Epithelial cell of esophagus (primary cell): ENCODE results near the gene KISS1.

Source experiments
- DNase-seq: peaks from one replicate; pipeline ENCODE4 v3.0.0; 2010; ENCODE audit warnings: low read depth
- H3K4me3 ChIP-seq: 2 replicates; pipeline ENCODE4 v1.5.1; 2011; ENCODE audit warnings: mild to moderate bottlenecking, low read length, control low read depth
- TF ChIP-seq, protein P1 (sequence below): IDR thresholded peaks from 2 replicates; pipeline ENCODE4 v1.5.1; 2011; ENCODE audit warnings: low read depth, mild to moderate bottlenecking, low read length, control low read depth, inconsistent platforms; ENCODE audit not compliant: insufficient read depth; ENCODE audit errors: missing control alignments

KISS1 gene

DNA sequence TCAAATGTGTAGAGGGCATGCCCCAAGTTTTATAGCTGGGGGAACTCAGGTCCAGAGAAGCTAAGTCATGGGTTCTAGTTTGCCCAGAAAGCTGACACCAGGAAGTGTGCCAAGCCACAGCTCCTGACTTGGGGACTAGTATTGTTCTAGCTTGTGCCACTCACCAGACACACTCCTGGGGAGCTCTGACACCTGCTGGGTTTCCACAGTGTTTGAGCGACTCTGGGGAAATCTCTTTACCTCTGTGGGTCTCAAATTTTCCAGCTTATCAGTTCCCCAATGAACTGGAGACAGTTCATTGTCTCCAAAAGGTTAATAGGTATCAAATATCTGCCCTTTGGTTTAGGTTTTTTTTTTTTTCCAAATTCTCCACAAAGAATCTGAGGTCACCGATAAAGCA, 4.2 kb downstream of the KISS1 start:
- TF ChIP-seq, protein P1, sequence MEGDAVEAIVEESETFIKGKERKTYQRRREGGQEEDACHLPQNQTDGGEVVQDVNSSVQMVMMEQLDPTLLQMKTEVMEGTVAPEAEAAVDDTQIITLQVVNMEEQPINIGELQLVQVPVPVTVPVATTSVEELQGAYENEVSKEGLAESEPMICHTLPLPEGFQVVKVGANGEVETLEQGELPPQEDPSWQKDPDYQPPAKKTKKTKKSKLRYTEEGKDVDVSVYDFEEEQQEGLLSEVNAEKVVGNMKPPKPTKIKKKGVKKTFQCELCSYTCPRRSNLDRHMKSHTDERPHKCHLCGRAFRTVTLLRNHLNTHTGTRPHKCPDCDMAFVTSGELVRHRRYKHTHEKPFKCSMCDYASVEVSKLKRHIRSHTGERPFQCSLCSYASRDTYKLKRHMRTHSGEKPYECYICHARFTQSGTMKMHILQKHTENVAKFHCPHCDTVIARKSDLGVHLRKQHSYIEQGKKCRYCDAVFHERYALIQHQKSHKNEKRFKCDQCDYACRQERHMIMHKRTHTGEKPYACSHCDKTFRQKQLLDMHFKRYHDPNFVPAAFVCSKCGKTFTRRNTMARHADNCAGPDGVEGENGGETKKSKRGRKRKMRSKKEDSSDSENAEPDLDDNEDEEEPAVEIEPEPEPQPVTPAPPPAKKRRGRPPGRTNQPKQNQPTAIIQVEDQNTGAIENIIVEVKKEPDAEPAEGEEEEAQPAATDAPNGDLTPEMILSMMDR: no peak
- no peak for DNase-seq
- no peak overlapping the region for H3K4me3 ChIP-seq

DNA sequence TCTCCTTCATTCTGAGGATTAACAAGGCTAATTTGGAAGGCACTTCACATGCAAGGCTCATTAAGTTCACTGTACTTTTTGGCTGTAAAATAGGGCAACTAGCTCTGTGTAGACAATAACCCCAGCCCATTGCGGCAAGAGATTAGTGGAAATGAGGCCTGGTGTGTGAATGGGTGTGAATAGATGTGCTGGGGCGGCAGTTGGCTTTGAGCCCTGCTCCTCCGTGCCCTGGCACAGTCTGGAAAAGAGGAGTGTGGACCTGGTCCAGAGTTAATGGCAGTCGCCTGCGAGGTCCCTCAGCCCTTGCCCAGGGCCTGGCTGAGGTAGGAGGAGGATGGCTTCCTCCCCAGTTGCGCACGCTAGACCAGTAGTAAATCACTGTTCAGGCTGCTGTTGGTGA, 4.8 kb downstream of the KISS1 start:
- no peak for DNase-seq
- TF ChIP-seq, protein P1: no peak
- H3K4me3 ChIP-seq: no peak overlapping the region

GRCh38 chr1:204190212-204191211, 5.8 kb downstream of the KISS1 start:
- TF ChIP-seq, protein P1: no peak
- DNase-seq: peak; percentile 62
- H3K4me3 ChIP-seq: no peak overlapping the region

DNA sequence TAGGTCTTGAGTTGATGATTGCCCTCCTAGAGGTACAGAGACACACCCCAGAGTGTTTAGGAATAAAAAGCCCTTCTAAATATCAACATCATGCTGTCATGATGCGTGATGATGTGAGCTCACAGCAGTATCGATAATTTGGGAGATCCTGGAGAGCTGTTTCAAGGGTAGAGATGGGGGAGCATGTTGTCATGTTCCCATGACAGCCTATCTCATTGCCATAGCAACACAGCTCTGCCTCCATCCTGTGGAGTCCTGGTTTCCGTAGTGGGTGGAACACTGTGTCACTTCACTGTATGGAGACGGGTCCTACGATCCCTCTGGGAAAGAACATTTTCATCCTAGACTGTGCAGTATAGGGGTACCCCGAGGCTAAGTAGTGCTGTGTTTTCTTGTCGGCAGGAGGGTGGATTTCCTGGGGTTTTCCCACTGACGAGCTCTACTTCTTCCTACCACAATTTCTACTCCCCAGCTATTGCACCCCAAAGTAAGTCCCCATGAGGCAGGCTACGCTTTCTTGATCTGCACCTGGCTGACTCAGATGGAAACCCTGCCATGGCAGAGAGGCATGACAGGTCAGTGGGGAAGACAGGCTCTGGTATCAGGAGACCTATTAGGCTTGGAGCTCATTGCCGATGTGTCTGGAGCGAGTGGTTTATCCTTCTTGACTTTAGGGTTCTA, 7.2 kb downstream of the KISS1 start:
- no peak overlapping the region for H3K4me3 ChIP-seq
- no peak for DNase-seq
- TF ChIP-seq, protein P1: no peak

- no peak for DNase-seq
- TF ChIP-seq, protein P1: no peak
- H3K4me3 ChIP-seq: no peak overlapping the region
These were observed 9.7 kb downstream of the KISS1 start for GRCh38 chr1:204186597-204186996.

DNA sequence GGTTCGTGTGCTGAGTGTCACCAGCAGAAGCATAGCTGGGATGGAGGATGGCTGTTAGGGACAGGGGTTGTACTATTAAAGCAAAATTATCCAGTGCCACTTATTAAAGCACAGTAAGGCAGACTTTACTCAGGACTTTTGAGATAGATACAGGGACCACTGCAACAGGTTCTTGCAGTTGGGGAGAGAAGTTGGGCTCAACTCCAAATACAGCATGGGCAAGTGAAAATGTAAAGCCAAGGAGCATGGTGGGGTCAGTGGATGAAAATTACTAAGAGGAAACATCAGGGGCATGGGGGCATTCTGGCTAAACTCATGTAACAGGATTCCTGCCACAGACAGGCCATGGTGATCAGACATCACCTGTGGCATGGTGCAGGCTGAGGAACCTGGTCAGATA, 15.2 kb downstream of the KISS1 start:
- no peak for DNase-seq
- TF ChIP-seq, protein P1: no peak
- no peak overlapping the region for H3K4me3 ChIP-seq
